ENCODE measurements around the gene TBC1D3C. TPM values are rescaled to one million over a fixed set of nuclear protein-coding genes. Genes with fewer than 3 reads are reported as not detected.
"Not testable (repeated sequence)": the region's sequence is repeated elsewhere in the genome, so short reads cannot be mapped to it uniquely, and the experiment has no call there.

Gene TBC1D3C
- not detected for total RNA-seq

GRCh38 chr17:38068534-38068933, at the start of gene TBC1D3C:
Gene TBC1D3C, minus strand, starts transcription at chr17:38068634. Its CDS starts 1,568 bp downstream, at chr17:38067066.
- H3K4me3 Mint-ChIP-seq; H3K36me3 Mint-ChIP-seq (ENCODE audit: low read depth); CTCF ChIA-PET; POLR2A ChIA-PET; H3K4me1 Mint-ChIP-seq (ENCODE audit: low read depth); H3K27ac Mint-ChIP-seq; intact Hi-C loops (cut with micrococcal nuclease); H3K27me3 Mint-ChIP-seq; DNase-seq; ATAC-seq; H3K9me3 Mint-ChIP-seq: not testable (repeated sequence)

- POLR2A ChIA-PET; H3K27ac Mint-ChIP-seq; H3K4me1 Mint-ChIP-seq (ENCODE audit: low read depth); intact Hi-C loops (cut with micrococcal nuclease); ATAC-seq; CTCF ChIA-PET; H3K4me3 Mint-ChIP-seq; H3K36me3 Mint-ChIP-seq (ENCODE audit: low read depth); H3K9me3 Mint-ChIP-seq; H3K27me3 Mint-ChIP-seq; DNase-seq: not testable (repeated sequence)
Observed at GRCh38 chr17:38099262-38099661, 30.8 kb upstream of the TBC1D3C start.

- H3K4me1 Mint-ChIP-seq (ENCODE audit: low read depth); H3K36me3 Mint-ChIP-seq (ENCODE audit: low read depth); POLR2A ChIA-PET; CTCF ChIA-PET; ATAC-seq; H3K27me3 Mint-ChIP-seq; H3K9me3 Mint-ChIP-seq; intact Hi-C loops (cut with micrococcal nuclease); H3K27ac Mint-ChIP-seq; H3K4me3 Mint-ChIP-seq; DNase-seq: not testable (repeated sequence)
Observed at GRCh38 chr17:38094059-38094694, 25.7 kb upstream of the TBC1D3C start.

GRCh38 chr17:38088120-38088519, 19.7 kb upstream of the TBC1D3C start:
- H3K27ac Mint-ChIP-seq; H3K9me3 Mint-ChIP-seq; POLR2A ChIA-PET; CTCF ChIA-PET; H3K4me1 Mint-ChIP-seq (ENCODE audit: low read depth); ATAC-seq; intact Hi-C loops (cut with micrococcal nuclease); H3K4me3 Mint-ChIP-seq; H3K27me3 Mint-ChIP-seq; H3K36me3 Mint-ChIP-seq (ENCODE audit: low read depth): not testable (repeated sequence)
- peak; percentile 0 for DNase-seq

- POLR2A ChIA-PET; intact Hi-C loops (cut with micrococcal nuclease); H3K4me3 Mint-ChIP-seq; H3K36me3 Mint-ChIP-seq (ENCODE audit: low read depth); DNase-seq; H3K4me1 Mint-ChIP-seq (ENCODE audit: low read depth); H3K27ac Mint-ChIP-seq; CTCF ChIA-PET; H3K27me3 Mint-ChIP-seq; H3K9me3 Mint-ChIP-seq: not testable (repeated sequence)
- peak; percentile 39 for ATAC-seq
Observed at GRCh38 chr17:38087344-38087743, 18.9 kb upstream of the TBC1D3C start.

Other genes starting within 250 kb of the TBC1D3C start
- gene TBC1D3K, start 144.2 kb downstream of the TBC1D3C start, total RNA-seq: not detected
- 10 to 100 TPM; 14.4 to 15.6 TPM for gene TBC1D3L, start 79.6 kb downstream of the TBC1D3C start, total RNA-seq
- gene TBC1D3D, start 64.7 kb downstream of the TBC1D3C start, total RNA-seq: 1 to 10 TPM in 1 of 2 experiments, under 1 TPM in 1; 0.29 to 1.1 TPM
- not detected for gene TBC1D3E, start 59.3 kb upstream of the TBC1D3C start, total RNA-seq
- gene TBC1D3, start 123.9 kb upstream of the TBC1D3C start, total RNA-seq: not detected
- gene MRPL45, start 228.5 kb upstream of the TBC1D3C start, total RNA-seq: 10 to 100 TPM; 54.3 to 54.6 TPM